Choroid plexus epithelial cell (primary cell): ENCODE measurements around the gene NATD1.

Experiments used
- DNase-seq: peaks from one replicate; pipeline ENCODE4 v3.0.0-alpha.2; 2010; ENCODE audit warnings: low read depth
- H3K4me3 ChIP-seq: 2 replicates; pipeline ENCODE4 v1.5.1; 2011; ENCODE audit warnings: low read depth, mild to moderate bottlenecking, control low read depth, low read length, moderate library complexity
- TF ChIP-seq, protein P1 (sequence below): conservative IDR thresholded peaks from 2 replicates; pipeline ENCODE4 v1.5.1; 2011; ENCODE audit warnings: low read depth, mild to moderate bottlenecking, control low read depth, inconsistent platforms, low read length, moderate library complexity

The NATD1 gene

GRCh38 chr17:21213638-21214014, 39.6 kb downstream of the NATD1 start:
- H3K4me3 ChIP-seq: peak overlapping the region; percentile 99
- TF ChIP-seq, protein P1, sequence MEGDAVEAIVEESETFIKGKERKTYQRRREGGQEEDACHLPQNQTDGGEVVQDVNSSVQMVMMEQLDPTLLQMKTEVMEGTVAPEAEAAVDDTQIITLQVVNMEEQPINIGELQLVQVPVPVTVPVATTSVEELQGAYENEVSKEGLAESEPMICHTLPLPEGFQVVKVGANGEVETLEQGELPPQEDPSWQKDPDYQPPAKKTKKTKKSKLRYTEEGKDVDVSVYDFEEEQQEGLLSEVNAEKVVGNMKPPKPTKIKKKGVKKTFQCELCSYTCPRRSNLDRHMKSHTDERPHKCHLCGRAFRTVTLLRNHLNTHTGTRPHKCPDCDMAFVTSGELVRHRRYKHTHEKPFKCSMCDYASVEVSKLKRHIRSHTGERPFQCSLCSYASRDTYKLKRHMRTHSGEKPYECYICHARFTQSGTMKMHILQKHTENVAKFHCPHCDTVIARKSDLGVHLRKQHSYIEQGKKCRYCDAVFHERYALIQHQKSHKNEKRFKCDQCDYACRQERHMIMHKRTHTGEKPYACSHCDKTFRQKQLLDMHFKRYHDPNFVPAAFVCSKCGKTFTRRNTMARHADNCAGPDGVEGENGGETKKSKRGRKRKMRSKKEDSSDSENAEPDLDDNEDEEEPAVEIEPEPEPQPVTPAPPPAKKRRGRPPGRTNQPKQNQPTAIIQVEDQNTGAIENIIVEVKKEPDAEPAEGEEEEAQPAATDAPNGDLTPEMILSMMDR: no peak
- no peak for DNase-seq

DNA sequence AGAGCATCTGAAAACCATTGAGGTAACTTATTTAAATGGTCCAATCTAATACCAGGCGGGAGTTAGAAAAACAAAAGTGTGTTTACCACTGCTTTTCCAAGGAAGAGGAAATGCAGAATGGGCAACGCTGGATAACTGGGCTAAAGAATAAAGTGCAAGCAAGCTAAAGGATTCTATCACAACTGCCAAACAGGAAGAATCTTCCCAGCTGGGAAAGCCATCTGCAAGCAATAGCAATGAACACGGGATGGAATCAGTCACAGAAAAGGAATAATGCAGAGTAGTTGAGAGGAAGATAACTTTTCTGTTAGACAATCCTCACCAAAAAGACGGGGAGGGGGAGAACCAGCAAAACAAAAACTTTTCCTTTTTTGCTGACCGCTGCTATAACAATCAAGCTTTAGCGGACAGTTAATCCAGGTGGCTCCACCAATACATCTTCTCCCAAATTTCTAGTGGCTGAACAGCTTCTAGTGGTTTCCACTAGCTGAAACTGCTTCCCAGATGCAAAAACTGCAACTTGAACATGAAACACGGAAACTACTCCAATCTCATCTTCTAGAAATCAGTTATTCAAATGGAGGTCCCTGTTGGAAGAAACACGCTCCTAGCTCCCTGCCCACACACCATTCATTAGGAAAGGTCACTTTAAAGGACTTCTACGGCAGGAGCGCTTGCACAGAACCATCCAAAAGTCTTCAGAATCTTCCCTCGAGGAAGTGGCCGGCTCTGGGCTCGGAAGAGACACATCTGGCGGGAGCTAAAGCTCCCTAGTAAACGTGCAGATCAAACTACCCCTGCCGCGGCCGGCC, 40.2 kb downstream of the NATD1 start:
- TF ChIP-seq, protein P1: no peak
- DNase-seq: peak; percentile 25
- peak overlapping the region; percentile 99 for H3K4me3 ChIP-seq

- DNase-seq: no peak
- no peak overlapping the region for H3K4me3 ChIP-seq
- TF ChIP-seq, protein P1: no peak
Observed at GRCh38 chr17:21211825-21212479, 41.3 kb downstream of the NATD1 start.

DNA sequence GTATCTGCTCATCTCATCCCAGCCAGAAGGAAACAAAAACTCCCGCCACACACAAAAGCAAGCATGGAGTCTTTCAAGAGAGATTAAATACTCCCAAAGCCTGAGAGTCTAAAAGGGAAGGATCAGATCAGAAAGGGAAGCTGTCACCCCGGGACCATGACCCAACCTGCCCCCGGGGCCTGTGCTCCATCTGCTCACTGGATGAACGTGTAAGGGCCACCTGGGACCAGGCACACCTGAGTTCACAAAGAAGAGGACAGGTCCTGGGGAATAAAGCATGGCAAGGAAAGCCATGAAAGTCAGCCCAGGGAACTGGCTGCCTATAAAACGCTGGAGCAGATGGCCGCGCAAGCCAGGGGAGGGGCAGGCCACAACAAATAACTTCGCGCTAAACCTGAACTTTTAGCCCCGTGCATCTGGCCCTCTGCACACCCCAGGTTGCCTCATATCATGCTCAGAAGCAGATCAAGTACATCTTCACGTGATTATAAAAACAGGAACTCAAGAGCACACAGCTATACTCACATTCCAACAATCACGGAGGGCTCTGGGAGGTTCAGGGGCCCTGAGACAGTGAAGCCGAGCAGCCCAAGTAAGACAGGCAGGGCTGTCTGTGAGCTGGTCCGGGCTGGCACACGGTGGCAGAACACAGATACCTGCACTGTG, 42.7 kb downstream of the NATD1 start:
- H3K4me3 ChIP-seq: no peak overlapping the region
- TF ChIP-seq, protein P1: no peak
- DNase-seq: peak; percentile 48

GRCh38 chr17:21209511-21210175, 43.6 kb downstream of the NATD1 start:
- no peak overlapping the region for H3K4me3 ChIP-seq
- no peak for DNase-seq
- TF ChIP-seq, protein P1: no peak

GRCh38 chr17:21208352-21208751, 44.9 kb downstream of the NATD1 start:
- TF ChIP-seq, protein P1: no peak
- H3K4me3 ChIP-seq: no peak overlapping the region
- DNase-seq: no peak
